ENCODE results near the gene SYT17.

Gene SYT17

DNA sequence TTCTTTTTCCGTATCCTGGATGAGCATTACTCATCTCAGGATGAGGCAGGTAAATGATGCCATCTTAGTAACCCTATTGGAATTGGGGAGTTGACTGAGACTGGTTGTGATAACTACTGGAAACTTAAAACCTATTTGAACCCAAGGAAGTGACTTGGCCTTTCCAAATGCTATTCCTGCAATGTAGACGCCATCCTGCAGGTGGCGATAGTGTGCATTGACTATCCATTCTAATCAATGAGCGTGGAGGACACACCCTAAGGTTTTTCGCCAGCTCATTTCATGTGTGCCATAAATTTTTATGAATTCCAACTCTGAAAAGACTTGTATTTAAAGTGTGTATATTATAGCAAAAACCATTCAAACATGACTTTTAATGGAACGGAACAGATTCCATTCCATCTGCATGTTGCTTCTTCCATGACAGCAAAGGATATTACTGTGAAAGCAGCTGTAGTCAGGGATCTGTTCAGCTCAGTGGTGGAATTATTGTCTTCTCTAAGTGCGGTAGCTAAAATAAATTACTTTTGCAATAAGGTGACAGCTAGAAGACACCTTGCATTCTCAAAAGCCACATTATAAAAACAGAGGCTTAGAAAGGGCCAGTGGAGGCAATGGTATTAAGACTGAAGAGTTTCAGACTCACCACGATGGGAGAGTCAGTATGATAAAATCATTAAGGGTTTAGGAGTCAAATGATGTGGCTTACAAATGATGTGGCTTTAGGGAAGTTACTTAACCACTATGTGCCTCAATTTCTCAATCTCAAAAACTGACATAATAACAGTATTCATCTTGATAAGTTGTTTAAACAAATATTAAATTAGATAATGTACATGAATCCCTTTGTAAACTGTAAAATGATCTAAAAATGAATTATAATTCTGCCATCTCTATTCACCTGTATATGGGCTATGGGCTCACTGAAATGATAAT is 55.5 kb downstream of the SYT17 start:
- no peak for DNase-seq

DNA sequence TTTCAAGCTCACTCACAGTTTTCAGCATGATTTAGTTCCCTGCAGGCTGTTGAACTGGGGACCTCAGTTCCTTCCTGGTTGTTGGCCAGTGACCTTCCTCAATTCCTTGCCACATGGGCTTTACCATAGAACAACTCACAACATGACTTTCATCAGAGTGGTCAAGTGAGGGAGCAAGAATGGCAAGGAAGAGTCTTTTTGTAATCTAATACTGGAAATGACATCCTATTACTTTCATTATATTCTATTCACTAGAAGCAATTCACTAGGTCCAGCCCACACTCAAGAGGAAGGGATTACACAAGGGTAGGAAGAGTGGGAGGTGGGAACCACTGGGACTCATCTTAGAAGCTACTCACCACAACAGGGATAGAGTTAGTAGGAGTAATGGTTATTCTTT is 57.6 kb downstream of the SYT17 start:
- DNase-seq = no peak

- no peak for DNase-seq
These were observed 59.6 kb downstream of the SYT17 start for GRCh38 chr16:19227643-19228042.

DNA sequence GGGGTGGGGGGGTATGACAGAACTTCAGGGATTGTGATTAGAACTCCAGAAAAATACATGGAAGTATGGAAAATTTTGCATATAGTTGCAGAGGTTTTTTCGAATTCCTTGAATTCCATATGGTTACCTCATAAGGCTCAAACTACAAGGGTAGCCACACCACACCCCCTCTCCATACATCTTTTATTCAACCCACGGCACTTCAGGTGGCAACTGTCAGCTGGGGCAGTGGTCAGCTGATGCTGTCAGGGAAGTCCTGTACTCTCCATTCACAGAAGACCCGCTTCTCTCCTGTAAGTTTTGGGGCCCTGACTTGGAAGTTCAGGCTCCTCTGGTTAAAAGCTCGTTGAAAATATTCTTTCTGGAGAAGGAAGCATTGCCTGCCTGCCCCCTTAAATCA is 60.0 kb downstream of the SYT17 start:
- DNase-seq = no peak

GRCh38 chr16:19228575-19228974 is 60.5 kb downstream of the SYT17 start:
- no peak for DNase-seq

- no peak for DNase-seq
These were observed 62.5 kb downstream of the SYT17 start for GRCh38 chr16:19230575-19230974.

DNA sequence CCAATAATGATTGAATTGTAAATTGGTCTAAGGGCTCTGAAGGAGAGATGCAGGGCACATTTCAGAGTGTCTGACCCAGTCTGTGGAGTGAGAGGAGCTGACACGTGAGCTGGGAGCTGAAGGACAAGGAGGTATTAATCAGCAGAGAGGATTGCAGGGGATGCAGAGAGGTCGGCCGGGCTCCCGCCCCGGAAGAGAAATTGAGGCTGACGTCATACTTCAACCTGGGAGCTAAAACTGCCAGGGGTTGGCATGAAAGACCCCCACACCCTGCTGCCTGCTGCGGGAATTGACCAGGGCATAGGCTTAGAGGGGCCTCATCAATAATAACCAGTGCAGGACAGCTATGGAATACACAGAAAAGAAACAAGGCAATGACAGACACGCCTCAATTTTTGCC is 63.8 kb downstream of the SYT17 start:
- no peak for DNase-seq

GRCh38 chr16:19232988-19233387 is 64.9 kb downstream of the SYT17 start:
- no peak for DNase-seq

DNA sequence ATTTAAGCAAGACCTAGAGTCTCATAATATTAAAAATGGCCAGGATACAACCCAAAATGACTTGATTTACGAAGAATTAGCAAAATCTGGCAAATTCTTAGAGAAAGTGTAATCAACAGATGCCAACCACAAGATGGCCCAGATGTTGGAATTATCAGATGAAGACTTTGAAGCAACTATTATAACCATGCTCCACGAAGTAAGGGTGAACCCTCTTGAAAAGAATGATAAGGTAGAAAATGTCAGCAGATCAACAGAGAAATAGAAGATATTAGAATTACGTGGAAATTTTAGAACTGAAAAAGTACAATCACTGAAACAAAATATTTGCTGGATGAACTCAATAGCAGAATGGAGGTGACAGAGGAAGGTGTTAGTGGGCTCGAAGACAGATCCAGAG is 67.4 kb downstream of the SYT17 start:
- no peak for DNase-seq

GRCh38 chr16:19235886-19236285 is 67.8 kb downstream of the SYT17 start:
- DNase-seq = no peak

DNA sequence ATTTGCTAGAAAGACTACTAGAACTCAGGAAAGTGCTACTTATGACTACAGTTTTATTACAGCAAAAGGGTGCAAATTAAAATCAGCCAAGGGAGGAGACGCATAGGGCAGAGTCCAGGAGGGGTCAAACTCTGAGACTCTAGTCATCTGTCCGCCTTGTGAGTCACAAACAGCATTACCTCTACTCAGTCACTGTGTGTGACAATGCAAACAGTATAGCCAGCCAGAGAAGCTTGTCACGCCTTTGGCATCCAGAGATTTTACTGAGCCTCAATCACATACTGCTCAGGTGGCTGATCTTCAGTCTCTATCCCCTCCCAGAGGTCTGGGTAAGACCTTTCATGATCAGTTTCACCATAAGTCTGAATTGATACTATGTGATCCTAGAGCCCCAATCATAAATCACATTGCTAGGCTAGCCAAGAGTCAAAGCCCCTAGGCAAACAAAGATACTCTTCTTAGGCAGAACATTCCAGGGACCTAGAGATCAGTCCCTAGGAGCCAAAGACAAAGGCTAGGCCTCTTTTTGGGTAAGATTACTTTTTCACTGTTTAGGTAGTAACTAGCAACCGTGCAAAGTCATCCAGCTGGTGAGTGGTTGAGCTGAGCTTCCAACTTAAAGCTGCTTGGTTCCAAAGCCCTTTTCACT is 68.6 kb downstream of the SYT17 start:
- no peak for DNase-seq

GRCh38 chr16:19238406-19238805 is 70.4 kb downstream of the SYT17 start:
- no peak for DNase-seq

GRCh38 chr16:19239511-19240155 is 71.6 kb downstream of the SYT17 start:
- DNase-seq = no peak

DNA sequence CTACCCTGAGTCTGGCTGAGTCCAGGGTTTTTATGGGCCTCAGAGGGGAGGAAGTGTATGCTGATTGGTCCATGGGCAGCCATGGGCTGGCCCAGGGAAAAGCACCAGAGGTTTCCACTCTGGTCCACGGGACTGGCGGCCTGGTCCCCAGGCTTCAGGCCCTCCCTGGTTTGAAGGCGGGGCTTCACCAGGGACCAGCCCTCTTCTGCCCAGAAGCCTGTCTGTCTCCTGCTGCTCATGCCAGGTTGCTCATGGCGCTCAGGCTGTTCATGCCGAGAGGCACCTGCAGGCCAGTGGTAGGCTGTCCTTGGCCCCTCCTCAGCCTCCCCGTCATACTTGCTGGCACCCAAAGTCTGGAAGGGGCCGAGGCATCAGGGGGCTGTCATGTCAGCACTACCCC is 72.5 kb downstream of the SYT17 start:
- DNase-seq = no peak

DNA sequence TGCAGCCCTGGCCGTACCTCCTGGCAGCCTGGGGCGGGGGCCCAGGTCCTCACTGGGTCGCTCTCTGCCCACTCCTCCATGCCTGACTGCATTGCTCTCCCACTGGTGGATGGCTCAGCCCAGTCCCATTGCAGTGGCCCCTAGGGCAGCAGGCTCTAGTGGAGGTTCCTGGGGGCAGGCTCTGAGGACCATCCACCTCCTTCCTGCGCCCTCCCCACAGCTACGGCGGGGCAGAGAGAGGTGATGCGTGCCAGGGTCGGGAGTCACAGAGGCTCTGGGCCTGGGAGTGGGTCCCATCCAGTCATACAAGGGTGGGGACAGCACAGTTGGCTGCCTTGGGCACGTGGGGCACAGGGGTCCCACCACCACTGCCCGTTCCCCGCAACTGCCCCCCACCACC is 73.5 kb downstream of the SYT17 start:
- DNase-seq = no peak

DNA sequence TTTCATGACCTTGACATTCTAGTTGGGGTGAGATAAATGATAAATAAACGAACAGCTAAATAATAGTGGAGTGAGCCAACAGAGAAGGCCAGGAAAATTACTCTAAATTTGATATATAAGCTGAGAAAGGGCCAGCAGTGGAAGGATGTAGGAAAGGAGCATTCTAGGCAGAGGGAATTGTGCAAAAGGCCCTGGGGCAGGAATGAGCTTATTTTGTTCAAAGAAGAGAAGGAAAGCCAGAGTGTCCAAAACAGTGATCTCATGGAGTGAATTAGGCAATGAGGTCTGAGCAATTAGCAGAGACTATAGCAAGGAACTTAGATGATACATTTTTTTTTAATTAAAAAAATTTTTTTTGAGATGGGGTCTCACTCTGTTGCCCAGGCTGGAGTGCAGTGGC is 74.1 kb downstream of the SYT17 start:
- DNase-seq = no peak

DNA sequence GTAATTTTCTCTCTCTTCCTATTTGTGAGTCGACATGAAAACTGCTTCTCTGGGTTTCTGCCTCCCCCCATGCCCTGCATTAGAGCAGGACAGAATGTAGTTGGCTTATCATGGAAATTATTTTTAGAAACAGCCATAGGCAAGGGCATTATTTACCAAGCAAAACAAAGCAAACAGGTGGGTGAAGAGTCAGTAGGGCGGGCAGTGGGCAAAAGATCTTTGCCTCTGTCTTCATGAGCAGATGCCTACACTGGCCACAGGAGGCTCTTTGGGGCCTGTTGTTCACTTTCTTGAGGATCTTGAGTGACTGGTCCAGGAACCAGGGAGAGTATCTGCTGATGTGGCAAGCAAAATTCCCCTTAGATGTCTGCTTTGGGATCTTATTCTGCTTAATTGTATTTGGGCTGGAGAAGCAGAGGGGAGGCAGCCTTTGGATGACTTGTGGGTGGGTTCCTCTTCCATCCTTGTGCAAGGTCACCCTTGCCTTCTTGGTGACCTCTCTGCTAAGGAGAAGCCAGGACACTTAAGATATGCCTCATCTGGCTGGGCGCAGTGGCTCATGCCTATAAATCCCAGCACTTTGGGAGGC is 75.0 kb downstream of the SYT17 start:
- no peak for DNase-seq

DNA sequence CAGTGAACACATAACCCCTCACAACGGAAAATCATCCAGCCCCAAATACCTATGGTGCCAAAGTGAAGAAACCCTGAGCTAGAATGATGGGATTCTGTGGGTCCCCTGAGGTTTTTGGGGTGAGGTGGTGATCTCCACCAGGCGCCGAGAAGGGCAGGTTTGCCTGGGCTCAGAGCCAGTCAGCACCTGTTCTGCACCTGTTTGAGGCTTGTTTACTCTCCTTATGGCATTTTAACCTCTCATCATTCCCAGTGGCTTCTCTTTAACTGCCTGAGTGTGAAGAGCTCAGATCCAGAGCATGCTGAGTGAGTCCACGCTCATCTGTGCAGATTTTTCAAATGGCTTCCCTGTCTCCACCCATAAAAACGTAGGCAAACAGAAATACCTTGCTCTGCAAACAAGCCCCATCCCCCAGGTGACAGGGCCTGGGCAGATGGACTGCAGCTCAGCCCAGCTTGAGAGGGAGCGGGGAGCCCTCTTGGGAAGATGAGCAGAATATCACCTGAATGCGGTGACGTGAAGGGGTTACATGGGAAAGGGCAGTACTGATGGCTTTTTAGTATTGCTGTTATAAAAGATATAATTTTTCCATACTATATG is 77.4 kb downstream of the SYT17 start:
- no peak for DNase-seq

DNA sequence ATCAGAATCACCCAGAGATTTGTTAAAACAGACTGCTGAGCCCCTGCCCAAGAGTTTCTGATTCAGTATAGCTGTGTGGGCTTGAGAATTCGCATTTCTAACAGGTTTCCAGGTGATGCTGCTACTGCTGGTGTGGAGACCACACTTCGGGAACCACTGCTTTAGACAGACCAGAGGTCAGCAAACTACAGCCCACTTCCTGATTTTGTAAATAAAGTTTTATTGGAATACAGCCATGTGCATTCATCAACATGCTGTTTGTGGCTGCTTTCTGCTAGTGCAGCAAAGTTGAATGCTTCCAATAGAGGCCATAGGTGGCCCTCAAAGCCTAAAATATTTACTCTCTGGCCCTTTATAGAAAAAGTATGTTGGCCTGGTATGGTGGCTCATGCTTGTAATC is 84.9 kb downstream of the SYT17 start:
- no peak for DNase-seq

- DNase-seq = no peak
These were observed 86.6 kb downstream of the SYT17 start for GRCh38 chr16:19254611-19255010.

GRCh38 chr16:19264123-19264673 is 96.2 kb downstream of the SYT17 start:
- no peak for DNase-seq

GRCh38 chr16:19265380-19265930 is 97.4 kb downstream of the SYT17 start:
- DNase-seq = no peak

GRCh38 chr16:19266774-19267173 is 98.7 kb downstream of the SYT17 start:
- no peak for DNase-seq
